ENCODE results near the gene DHPS. TPM values are rescaled to one million over a fixed set of nuclear protein-coding genes. Genes with fewer than 3 reads are reported as not detected.
"Not testable (repeated sequence)": the region's sequence is repeated elsewhere in the genome, so short reads cannot be mapped to it uniquely, and the experiment has no call there.

DHPS gene
- total RNA-seq, 1 experiment from 2014 or later: 93.6 TPM

GRCh38 chr19:12711187-12711586 lies 29.5 kb upstream of the DHPS start:
- no peak for DNase-seq (ENCODE audit: low read depth)
- in situ Hi-C loops (cut with HindIII; ENCODE audit: low pct_unique_long_range_greater_than_20kb, low sequenced_read_pairs): no loop called here

GRCh38 chr19:12708641-12709040 lies 27.0 kb upstream of the DHPS start:
- no peak for DNase-seq (ENCODE audit: low read depth)
- in situ Hi-C loops (cut with HindIII; ENCODE audit: low pct_unique_long_range_greater_than_20kb, low sequenced_read_pairs): no loop called here

- in situ Hi-C loops (cut with HindIII; ENCODE audit: low pct_unique_long_range_greater_than_20kb, low sequenced_read_pairs): no loop called here
- no peak for DNase-seq (ENCODE audit: low read depth)
Observed at GRCh38 chr19:12706332-12706718, 24.6 kb upstream of the DHPS start.

- no peak for DNase-seq (ENCODE audit: low read depth)
- in situ Hi-C loops (cut with HindIII; ENCODE audit: low pct_unique_long_range_greater_than_20kb, low sequenced_read_pairs): no loop called here
Observed at GRCh38 chr19:12705654-12706331, 24.1 kb upstream of the DHPS start.

GRCh38 chr19:12705169-12705568 lies 23.5 kb upstream of the DHPS start:
- in situ Hi-C loops (cut with HindIII; ENCODE audit: low pct_unique_long_range_greater_than_20kb, low sequenced_read_pairs): no loop called here
- no peak for DNase-seq (ENCODE audit: low read depth)

- in situ Hi-C loops (cut with HindIII; ENCODE audit: low pct_unique_long_range_greater_than_20kb, low sequenced_read_pairs): no loop called here
- peak; percentile 88 for DNase-seq (ENCODE audit: low read depth)
Observed at GRCh38 chr19:12703046-12703445, 21.4 kb upstream of the DHPS start.

- in situ Hi-C loops (cut with HindIII; ENCODE audit: low pct_unique_long_range_greater_than_20kb, low sequenced_read_pairs): no loop called here
- no peak for DNase-seq (ENCODE audit: low read depth)
Observed at GRCh38 chr19:12701596-12702282, 20.1 kb upstream of the DHPS start.

GRCh38 chr19:12698138-12698537 lies 16.5 kb upstream of the DHPS start:
- no peak for DNase-seq (ENCODE audit: low read depth)
- in situ Hi-C loops (cut with HindIII; ENCODE audit: low pct_unique_long_range_greater_than_20kb, low sequenced_read_pairs): no loop called here

GRCh38 chr19:12697425-12697824 lies 15.7 kb upstream of the DHPS start:
- DNase-seq (ENCODE audit: low read depth); in situ Hi-C loops (cut with HindIII; ENCODE audit: low pct_unique_long_range_greater_than_20kb, low sequenced_read_pairs): not testable (repeated sequence)

- in situ Hi-C loops (cut with HindIII; ENCODE audit: low pct_unique_long_range_greater_than_20kb, low sequenced_read_pairs): no loop called here
- DNase-seq (ENCODE audit: low read depth): peak; percentile 86
Observed at GRCh38 chr19:12696366-12697335, 15.0 kb upstream of the DHPS start, which contains the start of gene FBXW9. FBXW9 (minus strand) TSS chr19:12696631; CDS start chr19:12696581, 50 bp downstream.

GRCh38 chr19:12695997-12696365 lies 14.3 kb upstream of the DHPS start:
- DNase-seq (ENCODE audit: low read depth): no peak
- in situ Hi-C loops (cut with HindIII; ENCODE audit: low pct_unique_long_range_greater_than_20kb, low sequenced_read_pairs): no loop called here

GRCh38 chr19:12695514-12695913 lies 13.8 kb upstream of the DHPS start:
- DNase-seq (ENCODE audit: low read depth): no peak
- in situ Hi-C loops (cut with HindIII; ENCODE audit: low pct_unique_long_range_greater_than_20kb, low sequenced_read_pairs): no loop called here

GRCh38 chr19:12695096-12695495 lies 13.4 kb upstream of the DHPS start:
- DNase-seq (ENCODE audit: low read depth): no peak
- in situ Hi-C loops (cut with HindIII; ENCODE audit: low pct_unique_long_range_greater_than_20kb, low sequenced_read_pairs): no loop called here

GRCh38 chr19:12694641-12695040 lies 13.0 kb upstream of the DHPS start:
- in situ Hi-C loops (cut with HindIII; ENCODE audit: low pct_unique_long_range_greater_than_20kb, low sequenced_read_pairs): no loop called here
- DNase-seq (ENCODE audit: low read depth): no peak

- no peak for DNase-seq (ENCODE audit: low read depth)
- in situ Hi-C loops (cut with HindIII; ENCODE audit: low pct_unique_long_range_greater_than_20kb, low sequenced_read_pairs): no loop called here
Observed at GRCh38 chr19:12692960-12693359, 11.3 kb upstream of the DHPS start.

GRCh38 chr19:12689581-12690216 lies 8.0 kb upstream of the DHPS start:
- in situ Hi-C loops (cut with HindIII; ENCODE audit: low pct_unique_long_range_greater_than_20kb, low sequenced_read_pairs): no loop called here
- DNase-seq (ENCODE audit: low read depth): no peak

GRCh38 chr19:12689012-12689411 lies 7.3 kb upstream of the DHPS start:
- DNase-seq (ENCODE audit: low read depth): no peak
- in situ Hi-C loops (cut with HindIII; ENCODE audit: low pct_unique_long_range_greater_than_20kb, low sequenced_read_pairs): no loop called here

GRCh38 chr19:12687496-12688196 lies 6.0 kb upstream of the DHPS start, which contains the start of gene GNG14:
GNG14 (plus strand) TSS chr19:12687998; CDS start chr19:12688049, 51 bp downstream.
- in situ Hi-C loops (cut with HindIII; ENCODE audit: low pct_unique_long_range_greater_than_20kb, low sequenced_read_pairs): no loop called here
- DNase-seq (ENCODE audit: low read depth): no peak
